ENCODE data around the gene RNF11. TPM values are rescaled to one million over a fixed set of nuclear protein-coding genes. Genes with fewer than 3 reads are reported as not detected.

The RNF11 gene
- total RNA-seq, 1 experiment from 2014 or later = 55.8 TPM

DNA sequence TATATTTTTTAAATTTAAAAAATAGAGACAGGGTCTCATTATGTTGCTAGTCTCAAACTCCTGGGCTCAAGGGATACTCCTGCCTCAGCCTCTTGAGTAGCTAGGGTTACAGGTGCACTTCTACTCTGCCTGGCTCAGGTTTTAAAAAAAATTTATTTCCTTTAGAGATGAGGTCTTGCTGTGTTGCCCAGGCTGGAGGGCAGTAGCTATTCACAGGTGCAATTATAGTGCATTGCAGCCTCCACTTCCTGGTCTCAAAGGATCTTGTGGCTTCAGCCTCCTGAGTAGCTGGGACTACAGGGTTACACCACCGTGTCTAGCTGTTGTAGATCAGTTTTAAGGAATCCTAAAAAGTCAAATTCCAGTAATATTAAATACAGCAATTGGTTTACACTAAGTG lies 5.0 kb downstream of the RNF11 start:
- H4K20me1 ChIP-seq (ENCODE audit: control insufficient read depth, insufficient read depth, insufficient read length) = no peaks in the 10 kb centered on the region
- H3K23me2 ChIP-seq (ENCODE audit: insufficient read length, low read depth, low read length, poor library complexity, severe bottlenecking) = peaks cover 5% of the 10 kb centered on the region
- Mint-ChIP-seq H3K36me3 (ENCODE audit: insufficient read depth in 1 of 3, low read depth in 3 of 3) (peaks cover 1 to 9% (median 3%) of the 10 kb centered on the region in 3 experiments; a peak in 2 of 7 replicates), H3K9me3 (no peaks in the 10 kb centered on the region), H3K4me1 (peaks cover 22 to 24% of the 10 kb centered on the region in 2 experiments), H3K27me3 (ENCODE audit: low read depth) (no peaks in the 10 kb centered on the region), H3K27ac (no peak overlapping the region), H3K4me3 (no peak overlapping the region)
- H3K4me2 ChIP-seq (ENCODE audit: insufficient read depth, insufficient read length, low read length) = no peak overlapping the region
- H4K5ac ChIP-seq (ENCODE audit: insufficient read length, low read depth, low read length) = no peak overlapping the region
- H2AFZ ChIP-seq (ENCODE audit: low read length) = no peak overlapping the region
- H3K4ac ChIP-seq (ENCODE audit: low read depth, low read length) = no peak overlapping the region
- H3K18ac ChIP-seq (ENCODE audit: insufficient read length, low read depth, low read length) = no peak overlapping the region
- H3K27me3 ChIP-seq (ENCODE audit: insufficient read depth, low read length) = no peaks in the 10 kb centered on the region
- H3K27ac ChIP-seq (ENCODE audit: insufficient read length, low read depth, low read length) = no peak overlapping the region
- H3T11ph ChIP-seq (ENCODE audit: low read length) = no peak overlapping the region
- H2BK20ac ChIP-seq (ENCODE audit: low read depth, low read length, poor library complexity, severe bottlenecking) = no peak overlapping the region
- H3K56ac ChIP-seq (ENCODE audit: insufficient read length, low read depth, low read length) = no peak overlapping the region
- no peak overlapping the region for H2AK5ac ChIP-seq (ENCODE audit: insufficient read length, low read length)
- no peaks in the 10 kb centered on the region for H3K9me3 ChIP-seq (ENCODE audit: control insufficient read depth, low read depth, low read length)
- peaks cover 29% of the 10 kb centered on the region for H3K79me2 ChIP-seq (ENCODE audit: insufficient read depth, low read length)
- H3K14ac ChIP-seq (ENCODE audit: insufficient read depth, low read length) = no peak overlapping the region
- TF ChIP-seq, protein P1, sequence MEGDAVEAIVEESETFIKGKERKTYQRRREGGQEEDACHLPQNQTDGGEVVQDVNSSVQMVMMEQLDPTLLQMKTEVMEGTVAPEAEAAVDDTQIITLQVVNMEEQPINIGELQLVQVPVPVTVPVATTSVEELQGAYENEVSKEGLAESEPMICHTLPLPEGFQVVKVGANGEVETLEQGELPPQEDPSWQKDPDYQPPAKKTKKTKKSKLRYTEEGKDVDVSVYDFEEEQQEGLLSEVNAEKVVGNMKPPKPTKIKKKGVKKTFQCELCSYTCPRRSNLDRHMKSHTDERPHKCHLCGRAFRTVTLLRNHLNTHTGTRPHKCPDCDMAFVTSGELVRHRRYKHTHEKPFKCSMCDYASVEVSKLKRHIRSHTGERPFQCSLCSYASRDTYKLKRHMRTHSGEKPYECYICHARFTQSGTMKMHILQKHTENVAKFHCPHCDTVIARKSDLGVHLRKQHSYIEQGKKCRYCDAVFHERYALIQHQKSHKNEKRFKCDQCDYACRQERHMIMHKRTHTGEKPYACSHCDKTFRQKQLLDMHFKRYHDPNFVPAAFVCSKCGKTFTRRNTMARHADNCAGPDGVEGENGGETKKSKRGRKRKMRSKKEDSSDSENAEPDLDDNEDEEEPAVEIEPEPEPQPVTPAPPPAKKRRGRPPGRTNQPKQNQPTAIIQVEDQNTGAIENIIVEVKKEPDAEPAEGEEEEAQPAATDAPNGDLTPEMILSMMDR (conservative IDR thresholded peaks at IDR 0.05) = no peak
- no CpG with 5 or more reads among the region's 1 CpG for whole genome bisulfite sequencing (ENCODE audit: extremely low coverage, insufficient read length, low lambda C conversion rate)
- no peak overlapping the region for H3K9ac ChIP-seq (ENCODE audit: extremely low read depth, insufficient read length, low read length)
- H2BK15ac ChIP-seq (ENCODE audit: low read depth, low read length) = no peak overlapping the region
- H3K23ac ChIP-seq (ENCODE audit: insufficient read length, low read depth, low read length) = no peak overlapping the region
- no peak overlapping the region for H2BK120ac ChIP-seq (ENCODE audit: low read depth, low read length, poor library complexity, severe bottlenecking)
- no peak overlapping the region for H4K8ac ChIP-seq (replicated peaks; ENCODE audit: insufficient read length, low read depth, low read length)
- no peak overlapping the region for H4K91ac ChIP-seq (ENCODE audit: insufficient read length, low read depth, low read length)
- DNase-seq = no peak
- peaks cover 4% of the 10 kb centered on the region for H3K79me1 ChIP-seq (ENCODE audit: insufficient read depth, low read depth, low read length, poor library complexity, severe bottlenecking)
- H2BK5ac ChIP-seq (ENCODE audit: insufficient read length, low read length) = no peak overlapping the region
- no peaks in the 10 kb centered on the region; the same call in 1 of the 2 replicates for H3K4me1 ChIP-seq (ENCODE audit: insufficient read depth, low read length)
- H2BK12ac ChIP-seq (ENCODE audit: insufficient read length, low read depth, low read length) = no peak overlapping the region

Data from H9 (cell line).